ENCODE measurements around the gene WDR27. TPM values are rescaled to one million over a fixed set of nuclear protein-coding genes. Genes with fewer than 3 reads are reported as not detected.

WDR27 gene
- total RNA-seq, 6 donors from 2014 or later = 20.1 to 80.7 (median 40.3) TPM

DNA sequence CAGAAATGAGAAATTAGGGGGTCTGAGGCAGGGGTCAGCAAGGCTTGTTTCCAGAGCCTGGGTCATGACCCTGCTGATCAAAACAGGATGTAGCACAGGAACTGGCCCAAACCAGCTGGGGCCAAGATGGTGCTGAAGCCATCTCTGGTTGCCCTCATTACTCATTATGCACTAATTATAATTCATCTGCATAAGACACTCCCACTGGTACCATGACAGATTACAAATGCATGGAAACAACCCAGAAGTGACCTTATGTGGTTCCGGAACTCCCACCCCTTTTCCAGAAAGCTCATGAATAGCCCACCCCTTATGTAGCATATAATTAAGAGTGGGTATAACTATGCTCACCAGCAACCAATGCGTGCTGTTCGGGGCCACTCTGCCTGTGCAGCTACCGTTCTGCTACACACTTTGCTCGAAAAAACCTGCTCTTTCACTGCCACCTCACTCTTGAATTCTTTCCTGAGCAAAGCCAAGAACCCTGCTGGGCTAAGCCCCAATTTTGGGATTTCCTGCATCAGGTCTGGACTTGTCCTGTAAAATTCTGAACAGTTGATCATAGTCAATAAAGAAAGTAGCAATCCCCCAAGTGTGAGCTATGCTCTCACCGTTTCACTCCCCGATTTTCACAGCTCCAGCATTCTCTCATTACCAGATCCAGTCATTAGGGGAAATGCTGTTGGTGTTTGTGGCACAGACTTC lies 122.3 kb downstream of the WDR27 start:
- 87 to 97% methylated on average over 7 of the region's 7 CpGs for WGBS, 2 donors
- no peak overlapping the region for H3K27ac ChIP-seq
- no peak for DNase-seq
- no peak for ATAC-seq (ENCODE audit: low FRiP score in 2 of 2)
- no peaks in the 10 kb centered on the region for H3K36me3 ChIP-seq
- H3K4me3 ChIP-seq = no peak overlapping the region
- H3K9me3 ChIP-seq = no peaks in the 10 kb centered on the region
- no peaks in the 10 kb centered on the region for H3K27me3 ChIP-seq
- TF ChIP-seq POLR2AphosphoS5 (IDR thresholded peaks at IDR 0.05) (no peak), POLR2A (IDR thresholded peaks at IDR 0.05) (no peak), EP300 (IDR thresholded peaks at IDR 0.05) (no peak)
- TF ChIP-seq, protein P1, sequence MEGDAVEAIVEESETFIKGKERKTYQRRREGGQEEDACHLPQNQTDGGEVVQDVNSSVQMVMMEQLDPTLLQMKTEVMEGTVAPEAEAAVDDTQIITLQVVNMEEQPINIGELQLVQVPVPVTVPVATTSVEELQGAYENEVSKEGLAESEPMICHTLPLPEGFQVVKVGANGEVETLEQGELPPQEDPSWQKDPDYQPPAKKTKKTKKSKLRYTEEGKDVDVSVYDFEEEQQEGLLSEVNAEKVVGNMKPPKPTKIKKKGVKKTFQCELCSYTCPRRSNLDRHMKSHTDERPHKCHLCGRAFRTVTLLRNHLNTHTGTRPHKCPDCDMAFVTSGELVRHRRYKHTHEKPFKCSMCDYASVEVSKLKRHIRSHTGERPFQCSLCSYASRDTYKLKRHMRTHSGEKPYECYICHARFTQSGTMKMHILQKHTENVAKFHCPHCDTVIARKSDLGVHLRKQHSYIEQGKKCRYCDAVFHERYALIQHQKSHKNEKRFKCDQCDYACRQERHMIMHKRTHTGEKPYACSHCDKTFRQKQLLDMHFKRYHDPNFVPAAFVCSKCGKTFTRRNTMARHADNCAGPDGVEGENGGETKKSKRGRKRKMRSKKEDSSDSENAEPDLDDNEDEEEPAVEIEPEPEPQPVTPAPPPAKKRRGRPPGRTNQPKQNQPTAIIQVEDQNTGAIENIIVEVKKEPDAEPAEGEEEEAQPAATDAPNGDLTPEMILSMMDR (IDR thresholded peaks at IDR 0.05) = no peak
- no peaks in the 10 kb centered on the region for H3K4me1 ChIP-seq

DNA sequence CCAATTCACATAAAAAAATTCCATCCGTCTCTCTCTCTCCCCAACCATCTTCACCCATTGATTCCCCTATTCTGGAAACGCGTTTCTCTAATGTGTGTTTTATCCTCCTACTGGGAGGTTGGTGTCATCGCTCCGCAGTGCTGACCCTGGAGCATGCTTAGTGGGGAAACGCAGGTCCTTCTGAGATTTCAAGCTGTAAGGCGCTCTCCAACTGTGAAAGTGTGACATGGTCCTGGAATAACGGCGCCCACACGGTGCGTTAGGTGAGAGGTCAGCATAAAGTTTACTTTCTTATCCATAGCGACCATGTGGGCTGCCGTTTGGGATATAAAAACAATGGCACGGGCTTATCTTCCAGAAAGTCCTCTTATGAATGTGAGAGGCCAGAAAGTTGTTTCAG lies 123.9 kb downstream of the WDR27 start:
- DNase-seq (no peak), ATAC-seq (ENCODE audit: low FRiP score in 2 of 2) (no peak)
- H3K4me1 ChIP-seq = no peaks in the 10 kb centered on the region
- no peak overlapping the region for H3K27ac ChIP-seq
- 83 to 84% methylated on average over 14 of the region's 14 CpGs for WGBS, 2 donors
- no peak for TF ChIP-seq POLR2AphosphoS5 (IDR thresholded peaks at IDR 0.05)
- TF ChIP-seq EP300 (IDR thresholded peaks at IDR 0.05) = no peak
- TF ChIP-seq, protein P1 (IDR thresholded peaks at IDR 0.05) = no peak
- no peak for TF ChIP-seq POLR2A (IDR thresholded peaks at IDR 0.05)
- no peak overlapping the region for H3K4me3 ChIP-seq
- H3K9me3 ChIP-seq = no peaks in the 10 kb centered on the region
- H3K27me3 ChIP-seq = no peaks in the 10 kb centered on the region
- no peaks in the 10 kb centered on the region for H3K36me3 ChIP-seq

DNA sequence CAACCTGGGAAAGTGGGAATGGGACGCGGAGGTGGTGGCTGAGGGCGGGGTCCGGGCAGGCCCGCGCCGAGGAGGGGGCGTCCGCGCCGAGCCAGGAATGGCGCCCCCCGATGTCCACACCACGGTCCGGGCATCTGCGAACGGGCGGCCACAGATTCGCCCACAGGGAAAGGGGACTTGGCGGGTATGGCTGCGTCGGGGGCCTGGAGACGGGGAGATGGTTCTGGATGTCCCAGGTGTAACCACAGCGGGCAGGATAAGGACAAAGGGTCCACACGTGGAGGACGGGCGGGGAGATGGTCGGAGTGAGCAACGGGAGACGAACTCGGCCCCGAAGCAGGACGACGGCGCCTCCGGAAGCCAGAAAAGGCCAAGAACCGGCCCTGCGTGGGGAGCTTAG lies 124.6 kb downstream of the WDR27 start:
- H3K4me1 ChIP-seq = no peaks in the 10 kb centered on the region
- TF ChIP-seq EP300 (IDR thresholded peaks at IDR 0.05) = no peak
- TF ChIP-seq, protein P1 (IDR thresholded peaks at IDR 0.05) = no peak
- TF ChIP-seq POLR2AphosphoS5 (IDR thresholded peaks at IDR 0.05) = no peak
- TF ChIP-seq POLR2A (IDR thresholded peaks at IDR 0.05) = no peak
- H3K9me3 ChIP-seq = no peaks in the 10 kb centered on the region
- no peaks in the 10 kb centered on the region for H3K27me3 ChIP-seq
- H3K27ac ChIP-seq = no peak overlapping the region
- H3K36me3 ChIP-seq = no peaks in the 10 kb centered on the region
- 82% methylated on average over 37 of the region's 38 CpGs for WGBS, 2 donors
- peak overlapping the region in 2 of 4 donors; percentile 0 to 21 for H3K4me3 ChIP-seq
- DNase-seq = peak in 1 of 2 donors; percentile 75
- ATAC-seq (ENCODE audit: low FRiP score in 2 of 2) = peak in 1 of 2 donors; percentile 7

- Histone ChIP-seq H3K4me3 (no peak overlapping the region), H3K27me3 (no peaks in the 10 kb centered on the region), H3K9me3 (no peaks in the 10 kb centered on the region), H3K27ac (no peak overlapping the region), H3K36me3 (no peaks in the 10 kb centered on the region), H3K4me1 (no peaks in the 10 kb centered on the region)
- no peak for ATAC-seq (ENCODE audit: low FRiP score in 2 of 2)
- 88 to 95% methylated on average over 5 of the region's 5 CpGs for WGBS, 2 donors
- no peak for DNase-seq
- TF ChIP-seq POLR2A (IDR thresholded peaks at IDR 0.05) = no peak
- no peak for TF ChIP-seq EP300 (IDR thresholded peaks at IDR 0.05)
- no peak for TF ChIP-seq POLR2AphosphoS5 (IDR thresholded peaks at IDR 0.05)
- TF ChIP-seq, protein P1 (IDR thresholded peaks at IDR 0.05) = no peak
Observed at GRCh38 chr6:169575821-169576220, 126.0 kb downstream of the WDR27 start.

GRCh38 chr6:169575365-169575764 lies 126.5 kb downstream of the WDR27 start:
- WGBS, 2 donors = 78 to 80% methylated on average over 5 of the region's 5 CpGs
- H3K27ac ChIP-seq = no peak overlapping the region
- DNase-seq (no peak), ATAC-seq (ENCODE audit: low FRiP score in 2 of 2) (no peak)
- H3K9me3 ChIP-seq = no peaks in the 10 kb centered on the region
- H3K27me3 ChIP-seq = no peaks in the 10 kb centered on the region
- TF ChIP-seq EP300 (IDR thresholded peaks at IDR 0.05) (no peak), POLR2AphosphoS5 (IDR thresholded peaks at IDR 0.05) (no peak), POLR2A (IDR thresholded peaks at IDR 0.05) (no peak)
- TF ChIP-seq, protein P1 (IDR thresholded peaks at IDR 0.05) = no peak
- no peaks in the 10 kb centered on the region for H3K4me1 ChIP-seq
- H3K4me3 ChIP-seq = no peak overlapping the region
- H3K36me3 ChIP-seq = no peaks in the 10 kb centered on the region
